Mesothelial cell of epicardium (in vitro differentiated cells): Measurements from ENCODE around the gene RHOC. TPM values are rescaled to one million over a fixed set of nuclear protein-coding genes. Genes with fewer than 3 reads are reported as not detected.
A peak's percentile ranks its signal among the peaks of the same experiment; 100 is the strongest.

Experiments
- DNase-seq, 2 experiments: peaks; one replicate each; pipeline ENCODE4 v3.0.0; 2021; ENCODE audit warnings: low spot score in 2 of 2; ENCODE audit not compliant: unreplicated experiment in 2 of 2
- H3K27ac Mint-ChIP-seq: 2 replicates; pipeline ENCODE4 v1.8.0; 2021; ENCODE audit warnings: mixed read lengths
- H3K27me3 Mint-ChIP-seq: 2 replicates; pipeline ENCODE4 v1.8.0; 2021; ENCODE audit warnings: low read depth, mixed read lengths
- H3K36me3 Mint-ChIP-seq: 2 replicates; pipeline ENCODE4 v1.8.0; 2021; ENCODE audit warnings: mixed read lengths
- H3K4me1 Mint-ChIP-seq: 2 replicates; pipeline ENCODE4 v1.8.0; 2021; ENCODE audit warnings: mixed read lengths
- H3K4me3 Mint-ChIP-seq: 2 replicates; pipeline ENCODE4 v1.8.0; 2021; ENCODE audit warnings: mild to moderate bottlenecking, moderate library complexity, mixed read lengths
- H3K9me3 Mint-ChIP-seq: 2 replicates; pipeline ENCODE4 v1.8.0; 2021; ENCODE audit warnings: mixed read lengths
- total RNA-seq: library from RNA; stranded (reverse); gene quantifications from 3 replicates; pipeline ENCODE4 v1.2.1, GENCODE V29; 2021
- TF ChIP-seq, protein P1 (sequence below): fragments of 200-600 bp; sonication (generic); IDR thresholded peaks from one replicate; pipeline ENCODE4 v1.5.0; 2021; ENCODE audit warnings: antibody characterized with exemption; ENCODE audit not compliant: unreplicated experiment

RHOC gene
- total RNA-seq, 1 donor from 2014 or later: 163 TPM

GRCh38 chr1:112701227-112702066 is 5.5 kb downstream of the RHOC start:
- H3K27me3 Mint-ChIP-seq: no peaks in the 10 kb centered on the region
- DNase-seq: no peak
- H3K4me1 Mint-ChIP-seq: peaks cover 87% of the 10 kb centered on the region
- H3K36me3 Mint-ChIP-seq: peaks cover 25% of the 10 kb centered on the region
- H3K27ac Mint-ChIP-seq: peak overlapping the region; percentile 98
- H3K9me3 Mint-ChIP-seq: no peaks in the 10 kb centered on the region
- peak overlapping the region; percentile 38 for H3K4me3 Mint-ChIP-seq
- TF ChIP-seq, protein P1, sequence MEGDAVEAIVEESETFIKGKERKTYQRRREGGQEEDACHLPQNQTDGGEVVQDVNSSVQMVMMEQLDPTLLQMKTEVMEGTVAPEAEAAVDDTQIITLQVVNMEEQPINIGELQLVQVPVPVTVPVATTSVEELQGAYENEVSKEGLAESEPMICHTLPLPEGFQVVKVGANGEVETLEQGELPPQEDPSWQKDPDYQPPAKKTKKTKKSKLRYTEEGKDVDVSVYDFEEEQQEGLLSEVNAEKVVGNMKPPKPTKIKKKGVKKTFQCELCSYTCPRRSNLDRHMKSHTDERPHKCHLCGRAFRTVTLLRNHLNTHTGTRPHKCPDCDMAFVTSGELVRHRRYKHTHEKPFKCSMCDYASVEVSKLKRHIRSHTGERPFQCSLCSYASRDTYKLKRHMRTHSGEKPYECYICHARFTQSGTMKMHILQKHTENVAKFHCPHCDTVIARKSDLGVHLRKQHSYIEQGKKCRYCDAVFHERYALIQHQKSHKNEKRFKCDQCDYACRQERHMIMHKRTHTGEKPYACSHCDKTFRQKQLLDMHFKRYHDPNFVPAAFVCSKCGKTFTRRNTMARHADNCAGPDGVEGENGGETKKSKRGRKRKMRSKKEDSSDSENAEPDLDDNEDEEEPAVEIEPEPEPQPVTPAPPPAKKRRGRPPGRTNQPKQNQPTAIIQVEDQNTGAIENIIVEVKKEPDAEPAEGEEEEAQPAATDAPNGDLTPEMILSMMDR: no peak

DNA sequence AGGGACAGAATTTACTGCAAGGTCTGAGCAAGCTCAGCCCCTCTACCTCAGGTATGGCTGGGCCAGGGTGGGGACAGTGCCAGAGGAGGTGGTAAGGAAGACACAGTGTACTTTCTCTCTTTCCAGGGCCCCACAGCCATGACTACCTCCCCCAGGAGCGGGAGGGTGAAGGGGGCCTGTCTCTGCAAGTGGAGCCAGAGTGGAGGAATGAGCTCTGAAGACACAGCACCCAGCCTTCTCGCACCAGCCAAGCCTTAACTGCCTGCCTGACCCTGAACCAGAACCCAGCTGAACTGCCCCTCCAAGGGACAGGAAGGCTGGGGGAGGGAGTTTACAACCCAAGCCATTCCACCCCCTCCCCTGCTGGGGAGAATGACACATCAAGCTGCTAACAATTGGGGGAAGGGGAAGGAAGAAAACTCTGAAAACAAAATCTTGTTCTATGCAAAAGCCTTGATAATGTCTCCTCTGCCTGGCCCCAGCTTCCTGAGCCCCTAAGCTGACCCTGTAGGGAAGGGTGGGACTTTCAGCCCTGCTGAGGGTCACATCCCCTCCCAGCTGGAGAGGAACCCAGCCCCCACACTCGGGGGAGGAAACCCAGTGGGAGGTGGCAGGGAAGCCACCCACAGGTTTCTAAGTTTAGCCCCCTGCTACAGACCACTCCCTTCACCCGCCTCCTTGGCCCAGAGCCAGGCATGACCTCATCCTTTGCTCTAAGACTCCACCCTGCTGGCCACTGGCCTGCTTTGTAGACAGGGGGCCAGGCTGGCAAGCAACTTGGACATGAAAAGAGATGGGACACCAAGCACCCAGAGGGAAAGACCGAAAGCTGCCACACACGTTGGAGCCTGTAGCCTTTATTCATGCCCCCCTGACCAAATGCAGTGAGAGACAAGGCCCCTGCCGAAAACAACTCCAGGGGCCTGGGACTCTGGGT is 6.4 kb downstream of the RHOC start:
- Mint-ChIP-seq H3K4me1 (peaks cover 79% of the 10 kb centered on the region), H3K9me3 (no peaks in the 10 kb centered on the region), H3K36me3 (peaks cover 25% of the 10 kb centered on the region), H3K27me3 (no peaks in the 10 kb centered on the region), H3K4me3 (peak overlapping the region; percentile 38), H3K27ac (peak overlapping the region; percentile 98)
- TF ChIP-seq, protein P1: no peak
- DNase-seq: peak; percentile 87 to 95

DNA sequence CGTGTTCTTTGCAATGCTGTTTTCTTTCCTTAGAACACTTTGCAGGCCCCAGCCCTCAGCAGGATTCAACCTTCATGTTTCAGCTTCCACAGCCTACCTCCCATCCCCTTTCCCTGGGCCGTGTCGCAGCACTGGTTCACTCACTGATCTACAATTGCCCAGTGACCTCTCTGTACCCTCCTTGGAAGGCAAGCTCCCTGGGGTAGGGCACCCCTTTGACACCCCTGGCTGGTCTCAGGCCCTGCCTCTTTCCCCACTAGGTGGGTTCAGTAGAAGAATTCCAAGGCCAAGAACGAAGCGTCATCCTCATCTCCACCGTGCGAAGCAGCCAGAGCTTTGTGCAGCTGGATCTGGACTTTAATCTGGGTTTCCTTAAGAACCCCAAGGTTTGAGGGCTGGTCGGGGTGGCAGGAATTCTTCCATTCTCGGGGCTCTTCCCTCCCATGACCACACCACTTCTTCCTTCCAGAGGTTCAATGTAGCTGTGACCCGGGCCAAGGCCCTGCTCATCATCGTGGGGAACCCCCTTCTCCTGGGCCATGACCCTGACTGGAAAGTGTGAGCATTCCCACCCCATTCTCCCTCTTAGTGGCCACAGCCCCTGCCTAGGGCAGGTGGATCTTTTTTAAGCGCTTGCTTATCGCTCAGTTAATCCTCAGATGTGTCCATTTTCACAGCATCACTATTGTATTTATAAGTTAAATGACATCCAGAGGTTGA is 7.3 kb downstream of the RHOC start:
- Mint-ChIP-seq H3K4me3 (no peak overlapping the region), H3K27ac (peak overlapping the region; percentile 98), H3K9me3 (no peaks in the 10 kb centered on the region), H3K4me1 (peaks cover 70% of the 10 kb centered on the region), H3K27me3 (no peaks in the 10 kb centered on the region), H3K36me3 (peaks cover 29% of the 10 kb centered on the region)
- no peak for DNase-seq
- TF ChIP-seq, protein P1: no peak

DNA sequence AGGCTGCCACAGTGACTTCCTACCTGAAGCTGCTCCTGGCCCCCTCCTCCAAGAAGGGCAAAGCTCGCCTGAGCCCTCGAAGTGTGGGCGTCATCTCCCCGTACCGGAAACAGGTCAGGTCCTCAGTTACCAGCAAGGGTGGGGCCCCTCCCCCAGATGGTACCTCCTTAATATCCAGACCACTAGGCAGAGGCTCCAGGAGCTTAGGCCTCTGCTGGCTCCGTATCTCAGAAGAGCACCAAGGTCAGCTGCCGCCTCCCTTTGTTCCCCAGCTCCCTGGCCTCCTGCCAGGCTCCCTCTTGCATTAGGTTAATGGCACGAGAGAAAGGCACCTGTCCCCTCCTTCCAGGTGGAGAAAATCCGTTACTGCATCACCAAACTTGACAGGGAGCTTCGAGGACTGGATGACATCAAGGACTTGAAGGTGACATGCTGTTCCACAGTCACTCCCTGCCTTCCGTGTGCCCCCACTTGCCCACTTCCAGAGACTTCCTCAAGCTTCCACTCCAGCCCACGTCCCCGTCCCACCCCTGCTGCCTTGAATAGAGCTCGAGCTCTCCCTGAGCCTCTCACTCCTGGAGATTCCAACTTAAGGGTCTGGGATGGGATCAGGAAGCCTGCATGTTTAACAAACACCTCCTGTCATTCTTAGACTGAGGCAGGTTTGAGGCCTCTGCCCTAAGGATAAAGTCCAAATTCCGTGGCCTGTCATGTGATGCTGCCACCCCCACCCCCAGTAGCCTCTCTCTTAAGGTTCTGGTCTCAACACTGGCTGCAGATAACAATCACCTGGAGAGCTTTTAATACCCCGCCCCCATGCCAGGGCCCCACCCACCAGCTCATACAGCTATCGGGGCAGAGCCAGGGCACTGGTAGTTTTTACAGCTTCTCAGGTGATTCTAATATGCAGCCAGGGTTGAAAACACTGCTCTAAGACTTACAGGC is 8.3 kb downstream of the RHOC start:
- DNase-seq: no peak
- H3K4me1 Mint-ChIP-seq: peaks cover 61% of the 10 kb centered on the region
- H3K27ac Mint-ChIP-seq: peak overlapping the region; percentile 98
- no peaks in the 10 kb centered on the region for H3K27me3 Mint-ChIP-seq
- H3K4me3 Mint-ChIP-seq: no peak overlapping the region
- H3K36me3 Mint-ChIP-seq: peaks cover 29% of the 10 kb centered on the region
- no peaks in the 10 kb centered on the region for H3K9me3 Mint-ChIP-seq
- TF ChIP-seq, protein P1: no peak
